ENCODE data around the gene SSBP2.
"Not testable (repeated sequence)": the region's sequence is repeated elsewhere in the genome, so short reads cannot be mapped to it uniquely, and the experiment has no call there.

The SSBP2 gene

GRCh38 chr5:81517462-81517861 lies 233.4 kb downstream of the SSBP2 start:
- no peak for DNase-seq (ENCODE audit: low spot score)
- Histone ChIP-seq H3K4me3 (no peak overlapping the region), H3K27ac (no peak overlapping the region)
- no peak for TF ChIP-seq CTCF (IDR thresholded peaks at IDR 0.05)

DNA sequence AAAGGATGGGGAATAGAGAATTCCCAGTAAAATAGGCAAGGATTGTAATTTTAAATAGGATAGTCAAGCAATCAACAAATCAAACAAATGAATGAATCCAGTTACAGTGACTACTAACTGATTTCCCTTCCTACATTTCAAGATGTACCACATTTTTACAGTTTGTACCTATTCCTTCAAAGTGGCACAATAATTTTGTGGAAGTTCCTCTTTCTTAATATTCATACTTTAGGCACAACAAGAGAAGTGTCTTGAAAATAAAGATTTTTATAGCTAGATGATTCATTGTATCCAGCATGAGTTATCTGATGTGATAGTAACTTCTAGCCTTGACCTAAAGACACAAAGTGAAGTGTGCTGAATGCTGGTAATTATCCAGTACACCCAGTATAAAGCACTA lies 234.8 kb downstream of the SSBP2 start:
- DNase-seq (ENCODE audit: low spot score) = no peak
- no peak overlapping the region for H3K4me3 ChIP-seq
- H3K27ac ChIP-seq = no peak overlapping the region
- no peak for TF ChIP-seq CTCF (IDR thresholded peaks at IDR 0.05)

GRCh38 chr5:81513982-81514381 lies 236.9 kb downstream of the SSBP2 start:
- no peak for TF ChIP-seq CTCF (IDR thresholded peaks at IDR 0.05)
- no peak overlapping the region for H3K4me3 ChIP-seq
- no peak for DNase-seq (ENCODE audit: low spot score)
- H3K27ac ChIP-seq = no peak overlapping the region

GRCh38 chr5:81513473-81513872 lies 237.4 kb downstream of the SSBP2 start:
- no peak for DNase-seq (ENCODE audit: low spot score)
- Histone ChIP-seq H3K4me3 (no peak overlapping the region), H3K27ac (no peak overlapping the region)
- TF ChIP-seq CTCF (IDR thresholded peaks at IDR 0.05) = no peak

GRCh38 chr5:81506900-81507588 lies 243.9 kb downstream of the SSBP2 start:
- peak; percentile 75 for DNase-seq (ENCODE audit: low spot score)
- H3K4me3 ChIP-seq = no peak overlapping the region
- TF ChIP-seq CTCF (IDR thresholded peaks at IDR 0.05) = peak; percentile 70
- H3K27ac ChIP-seq = peak overlapping the region in 1 of 2 donors; percentile 70

DNA sequence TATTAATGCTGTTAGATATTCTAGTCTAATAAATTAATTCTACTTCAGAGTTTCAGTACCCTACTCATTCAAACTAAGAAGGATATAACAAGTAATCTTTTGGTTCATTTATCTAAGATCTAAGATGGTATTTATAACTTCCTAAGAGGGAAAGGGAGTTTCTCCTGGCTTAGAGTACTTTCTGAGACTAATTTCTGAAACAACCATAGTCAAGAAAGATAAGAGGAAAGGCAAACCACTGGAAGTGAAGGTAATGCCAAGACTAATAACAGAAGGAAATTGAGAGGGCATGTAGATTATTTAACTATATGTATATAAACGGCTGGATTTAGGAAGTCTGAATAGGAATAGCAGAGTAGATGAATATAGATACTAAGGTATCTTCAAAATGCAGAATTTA lies 244.5 kb downstream of the SSBP2 start:
- Histone ChIP-seq H3K4me3 (no peak overlapping the region), H3K27ac (peak overlapping the region in 1 of 2 donors; percentile 70)
- TF ChIP-seq CTCF (IDR thresholded peaks at IDR 0.05) = no peak
- no peak for DNase-seq (ENCODE audit: low spot score)

GRCh38 chr5:81505672-81506071 lies 245.2 kb downstream of the SSBP2 start:
- no peak for TF ChIP-seq CTCF (IDR thresholded peaks at IDR 0.05)
- Histone ChIP-seq H3K27ac (peak overlapping the region; percentile 14 to 70), H3K4me3 (no peak overlapping the region)
- DNase-seq (ENCODE audit: low spot score) = no peak

DNA sequence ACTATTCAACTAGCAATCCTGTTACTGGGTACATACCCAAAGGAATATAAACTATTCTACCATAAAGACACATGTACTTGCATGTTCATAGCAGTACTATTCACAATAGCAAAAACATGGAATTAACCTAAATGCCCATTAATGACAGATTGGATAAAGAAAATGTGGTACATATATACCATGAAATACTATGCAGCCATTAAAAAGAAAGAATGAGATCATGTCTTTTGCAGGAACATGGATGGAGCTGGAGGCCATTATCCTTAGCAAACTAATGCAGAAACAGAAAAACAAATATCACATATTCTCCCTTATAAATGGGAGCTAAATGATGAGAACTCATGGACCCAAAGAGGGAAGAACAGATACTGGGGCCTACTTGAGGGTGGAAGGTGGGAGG lies 247.3 kb downstream of the SSBP2 start:
- H3K4me3 ChIP-seq; DNase-seq (ENCODE audit: low spot score); H3K27ac ChIP-seq: not testable (repeated sequence)

All from coronary artery (tissue), 2 donors.